Suprapubic skin (tissue), 3 donors: ENCODE data around the gene KIF19.

Source experiments
- POLR2A ChIP-seq, 2 donors: fragments of 450-650 bp; IDR thresholded peaks; one replicate each; pipeline ENCODE4 v1.6.1; 2017; ENCODE audit warnings: antibody characterized with exemption in 2 of 2, mild to moderate bottlenecking in 2 of 2, moderate library complexity in 2 of 2
- TF ChIP-seq, protein P1 (sequence below), 2 donors: fragments of 200-600 bp in 1 of 2; fragments of 450-650 bp in 1 of 2; sonication (generic) in 1 of 2; IDR thresholded peaks; one replicate each; pipeline ENCODE4 v1.5.1; 2016 to 2019; ENCODE audit warnings: antibody characterized with exemption in 2 of 2, mild to moderate bottlenecking in 1 of 2, moderate library complexity in 1 of 2

DNA sequence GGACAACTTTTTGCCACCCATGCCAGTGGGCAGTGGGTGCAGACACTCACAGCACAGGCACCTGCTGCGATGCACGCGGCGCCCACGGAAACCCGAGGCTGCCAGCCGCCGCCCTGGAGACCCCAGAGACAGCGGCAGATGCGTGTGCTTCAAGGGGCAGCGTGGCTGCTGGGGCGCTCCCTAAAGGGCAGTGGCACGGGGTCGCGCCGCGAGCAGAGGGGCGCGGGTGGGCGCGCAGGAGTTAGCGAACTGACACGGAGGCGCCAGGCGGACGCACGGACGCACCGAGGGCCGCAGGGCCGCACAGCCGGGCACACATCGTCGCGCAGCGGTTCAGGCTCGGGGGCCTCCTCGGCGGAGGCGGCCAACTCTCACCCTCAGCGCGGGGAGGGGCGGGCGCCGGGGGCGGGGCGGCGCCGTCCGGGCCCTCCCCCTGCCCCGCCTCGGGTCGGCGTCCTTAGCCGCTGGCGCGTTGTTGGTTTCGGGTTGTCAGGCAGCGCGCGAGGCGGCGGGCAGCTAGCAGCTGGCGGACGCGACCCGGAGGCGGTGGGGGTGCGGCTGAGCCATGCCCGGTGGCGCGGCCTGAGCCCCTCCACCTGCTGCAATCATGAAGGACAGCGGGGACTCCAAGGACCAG is at the start of gene KIF19:
- TF ChIP-seq, protein P1, sequence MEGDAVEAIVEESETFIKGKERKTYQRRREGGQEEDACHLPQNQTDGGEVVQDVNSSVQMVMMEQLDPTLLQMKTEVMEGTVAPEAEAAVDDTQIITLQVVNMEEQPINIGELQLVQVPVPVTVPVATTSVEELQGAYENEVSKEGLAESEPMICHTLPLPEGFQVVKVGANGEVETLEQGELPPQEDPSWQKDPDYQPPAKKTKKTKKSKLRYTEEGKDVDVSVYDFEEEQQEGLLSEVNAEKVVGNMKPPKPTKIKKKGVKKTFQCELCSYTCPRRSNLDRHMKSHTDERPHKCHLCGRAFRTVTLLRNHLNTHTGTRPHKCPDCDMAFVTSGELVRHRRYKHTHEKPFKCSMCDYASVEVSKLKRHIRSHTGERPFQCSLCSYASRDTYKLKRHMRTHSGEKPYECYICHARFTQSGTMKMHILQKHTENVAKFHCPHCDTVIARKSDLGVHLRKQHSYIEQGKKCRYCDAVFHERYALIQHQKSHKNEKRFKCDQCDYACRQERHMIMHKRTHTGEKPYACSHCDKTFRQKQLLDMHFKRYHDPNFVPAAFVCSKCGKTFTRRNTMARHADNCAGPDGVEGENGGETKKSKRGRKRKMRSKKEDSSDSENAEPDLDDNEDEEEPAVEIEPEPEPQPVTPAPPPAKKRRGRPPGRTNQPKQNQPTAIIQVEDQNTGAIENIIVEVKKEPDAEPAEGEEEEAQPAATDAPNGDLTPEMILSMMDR (IDR thresholded peaks at IDR 0.05): no peak
- no peak for TF ChIP-seq POLR2A (IDR thresholded peaks at IDR 0.05)
